DOHH2 (cell line): ENCODE results near the gene SYNE1.

Experiments
- H3F3A ChIP-seq: fragments of 200-600 bp; sonication (generic), shearing (Covaris generic); 2 replicates; pipeline ENCODE4 v1.6.0; 2016; ENCODE audit warnings: antibody characterized with exemption, mild to moderate bottlenecking; ENCODE audit not compliant: control insufficient read depth, insufficient read depth
- H3K27ac ChIP-seq: fragments of 200-600 bp; sonication (generic); 2 replicates; pipeline ENCODE4 v1.5.1; 2014; ENCODE audit warnings: low read depth, mild to moderate bottlenecking, low read length, moderate library complexity
- H3K27me3 ChIP-seq: fragments of 200-600 bp; sonication (generic); 2 replicates; pipeline ENCODE4 v1.6.1; 2014; ENCODE audit warnings: mild to moderate bottlenecking, low read length, mixed read lengths; ENCODE audit not compliant: control insufficient read depth
- H3K36me3 ChIP-seq: fragments of 200-600 bp; sonication (generic); 2 replicates; pipeline ENCODE4 v1.6.1; 2014; ENCODE audit warnings: mild to moderate bottlenecking, low read length, moderate library complexity, mixed read lengths; ENCODE audit not compliant: control insufficient read depth
- H3K4me1 ChIP-seq: fragments of 200-600 bp; sonication (generic); 2 replicates; pipeline ENCODE4 v1.6.1; 2014; ENCODE audit warnings: mild to moderate bottlenecking, low read length, mixed read lengths; ENCODE audit not compliant: control insufficient read depth
- H3K4me2 ChIP-seq: fragments of 200-600 bp; sonication (generic); 2 replicates; pipeline ENCODE4 v1.6.0; 2014; ENCODE audit warnings: mild to moderate bottlenecking, low read length, moderate library complexity
- H3K4me3 ChIP-seq: fragments of 200-600 bp; sonication (generic); 2 replicates; pipeline ENCODE4 v1.5.1; 2014; ENCODE audit warnings: mild to moderate bottlenecking, low read length, mixed read lengths
- H3K79me2 ChIP-seq: fragments of 200-600 bp; sonication (generic); 2 replicates; pipeline ENCODE4 v1.6.1; 2014; ENCODE audit warnings: mild to moderate bottlenecking, low read length, mixed read lengths; ENCODE audit not compliant: control insufficient read depth
- H3K9me2 ChIP-seq: fragments of 200-600 bp; sonication (generic); replicated peaks from 2 replicates; pipeline ENCODE4 v1.6.1; 2014; ENCODE audit warnings: mild to moderate bottlenecking, low read length, mixed read lengths; ENCODE audit not compliant: control insufficient read depth
- H3K9me3 ChIP-seq: fragments of 200-600 bp; sonication (generic); 2 replicates; pipeline ENCODE4 v1.6.1; 2014; ENCODE audit warnings: antibody characterized with exemption, low read length, mixed read lengths; ENCODE audit not compliant: control insufficient read depth, insufficient read depth
- H4K20me1 ChIP-seq: fragments of 200-600 bp; sonication (generic); 2 replicates; pipeline ENCODE4 v1.6.0; 2014; ENCODE audit warnings: low read depth, mild to moderate bottlenecking, antibody characterized with exemption, low read length, moderate library complexity; ENCODE audit not compliant: control insufficient read depth, insufficient read depth
- EZH2phosphoT487 ChIP-seq: fragments of 200-600 bp; sonication (generic); IDR thresholded peaks from 2 replicates; pipeline ENCODE4 v1.6.1; 2017; ENCODE audit warnings: borderline replicate concordance, mild to moderate bottlenecking, antibody characterized with exemption, low read length, moderate library complexity, mixed read lengths
- TF ChIP-seq, protein P1 (sequence below): fragments of 200-600 bp; sonication (generic); IDR thresholded peaks from one replicate; pipeline ENCODE4 v1.5.1; 2014; ENCODE audit warnings: antibody characterized with exemption, mild to moderate bottlenecking, low read depth, low read length; ENCODE audit not compliant: poor library complexity, severe bottlenecking

Gene SYNE1

DNA sequence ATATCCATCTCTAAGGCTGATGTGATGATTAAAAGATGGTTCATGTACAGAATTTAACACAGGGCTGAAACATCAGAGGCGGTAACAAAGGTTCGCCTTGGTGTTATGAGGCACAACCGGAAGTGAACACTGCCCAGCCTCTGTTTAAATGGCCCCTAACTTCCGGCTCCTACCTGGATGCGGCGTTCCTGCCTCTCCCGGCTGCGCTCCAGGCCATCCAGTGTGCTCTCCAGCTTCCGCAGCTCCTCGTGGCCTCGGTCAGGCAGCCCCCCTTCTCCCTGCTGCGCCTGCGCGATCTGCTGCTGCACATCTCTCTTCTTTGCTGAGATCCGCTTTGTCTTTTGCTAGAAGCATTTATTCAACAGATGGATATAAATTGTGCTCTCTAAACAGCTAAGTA, 195.3 kb downstream of the SYNE1 start:
- Histone ChIP-seq H3K9me3 (no peaks in the 10 kb centered on the region), H3K79me2 (no peaks in the 10 kb centered on the region), H3K27ac (no peak overlapping the region), H3K4me3 (no peak overlapping the region), H3K4me1 (no peaks in the 10 kb centered on the region), H3K36me3 (no peaks in the 10 kb centered on the region), H4K20me1 (no peaks in the 10 kb centered on the region), H3K27me3 (no peaks in the 10 kb centered on the region), H3K9me2 (no peaks in the 10 kb centered on the region), H3K4me2 (no peak overlapping the region), H3F3A (no peaks in the 10 kb centered on the region)
- no peak for TF ChIP-seq EZH2phosphoT487
- TF ChIP-seq, protein P1, sequence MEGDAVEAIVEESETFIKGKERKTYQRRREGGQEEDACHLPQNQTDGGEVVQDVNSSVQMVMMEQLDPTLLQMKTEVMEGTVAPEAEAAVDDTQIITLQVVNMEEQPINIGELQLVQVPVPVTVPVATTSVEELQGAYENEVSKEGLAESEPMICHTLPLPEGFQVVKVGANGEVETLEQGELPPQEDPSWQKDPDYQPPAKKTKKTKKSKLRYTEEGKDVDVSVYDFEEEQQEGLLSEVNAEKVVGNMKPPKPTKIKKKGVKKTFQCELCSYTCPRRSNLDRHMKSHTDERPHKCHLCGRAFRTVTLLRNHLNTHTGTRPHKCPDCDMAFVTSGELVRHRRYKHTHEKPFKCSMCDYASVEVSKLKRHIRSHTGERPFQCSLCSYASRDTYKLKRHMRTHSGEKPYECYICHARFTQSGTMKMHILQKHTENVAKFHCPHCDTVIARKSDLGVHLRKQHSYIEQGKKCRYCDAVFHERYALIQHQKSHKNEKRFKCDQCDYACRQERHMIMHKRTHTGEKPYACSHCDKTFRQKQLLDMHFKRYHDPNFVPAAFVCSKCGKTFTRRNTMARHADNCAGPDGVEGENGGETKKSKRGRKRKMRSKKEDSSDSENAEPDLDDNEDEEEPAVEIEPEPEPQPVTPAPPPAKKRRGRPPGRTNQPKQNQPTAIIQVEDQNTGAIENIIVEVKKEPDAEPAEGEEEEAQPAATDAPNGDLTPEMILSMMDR = no peak

DNA sequence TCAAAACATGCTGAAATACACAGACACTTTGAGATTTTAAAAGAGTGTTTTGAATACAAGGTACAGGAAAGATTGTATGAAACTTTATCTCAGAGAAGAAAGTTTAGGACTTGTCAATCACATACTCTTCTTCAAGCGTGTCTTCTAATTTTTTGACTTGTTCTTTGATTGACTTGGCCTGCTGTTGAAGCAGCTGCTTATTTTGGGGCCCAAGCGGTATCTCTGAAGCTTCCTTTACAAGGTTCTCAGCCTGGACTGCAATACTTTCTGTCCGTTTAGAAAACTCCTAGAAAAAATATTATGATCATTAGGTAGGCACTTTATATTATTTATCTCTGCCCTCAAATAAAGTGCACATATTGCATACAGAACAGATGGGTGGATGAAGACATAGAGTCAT, 201.3 kb downstream of the SYNE1 start:
- no peaks in the 10 kb centered on the region for H3K36me3 ChIP-seq
- no peaks in the 10 kb centered on the region for H4K20me1 ChIP-seq
- no peaks in the 10 kb centered on the region for H3K9me3 ChIP-seq
- TF ChIP-seq, protein P1 = no peak
- TF ChIP-seq EZH2phosphoT487 = no peak
- no peak overlapping the region for H3K4me2 ChIP-seq
- H3F3A ChIP-seq = no peaks in the 10 kb centered on the region
- H3K4me3 ChIP-seq = no peak overlapping the region
- H3K27me3 ChIP-seq = no peaks in the 10 kb centered on the region
- H3K9me2 ChIP-seq = no peaks in the 10 kb centered on the region
- no peak overlapping the region for H3K27ac ChIP-seq
- no peaks in the 10 kb centered on the region for H3K4me1 ChIP-seq
- H3K79me2 ChIP-seq = no peaks in the 10 kb centered on the region

- H4K20me1 ChIP-seq = no peaks in the 10 kb centered on the region
- H3K27ac ChIP-seq = no peak overlapping the region
- TF ChIP-seq, protein P1 = no peak
- TF ChIP-seq EZH2phosphoT487 = no peak
- no peak overlapping the region for H3K4me3 ChIP-seq
- H3K9me2 ChIP-seq = no peaks in the 10 kb centered on the region
- no peaks in the 10 kb centered on the region for H3K4me1 ChIP-seq
- H3K9me3 ChIP-seq = no peaks in the 10 kb centered on the region
- no peaks in the 10 kb centered on the region for H3F3A ChIP-seq
- no peak overlapping the region for H3K4me2 ChIP-seq
- peaks cover 6% of the 10 kb centered on the region; the same call in 1 of the 2 replicates for H3K27me3 ChIP-seq
- no peaks in the 10 kb centered on the region for H3K79me2 ChIP-seq
- H3K36me3 ChIP-seq = no peaks in the 10 kb centered on the region
Measured at GRCh38 chr6:152432758-152433157, 204.4 kb downstream of the SYNE1 start.

DNA sequence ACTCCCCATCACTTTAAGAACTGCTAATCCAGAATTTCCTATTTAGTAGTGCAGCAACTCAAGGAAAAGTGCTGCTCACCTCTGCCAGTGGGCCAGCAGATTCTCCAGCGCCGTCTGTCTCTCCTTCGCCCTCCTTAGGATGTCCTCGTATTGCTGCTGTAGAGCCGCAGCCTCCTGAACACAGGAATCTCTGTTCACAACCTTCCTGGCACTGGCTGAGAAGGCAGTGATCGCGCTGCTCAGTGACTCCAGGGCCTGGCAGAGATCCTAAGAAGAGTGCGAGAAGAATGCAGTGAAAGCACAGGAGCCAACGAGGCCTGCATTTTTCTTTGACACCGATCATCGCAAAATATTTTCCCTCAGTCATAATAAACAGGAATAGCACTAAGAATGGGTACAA, 209.0 kb downstream of the SYNE1 start:
- Histone ChIP-seq H3F3A (no peaks in the 10 kb centered on the region), H3K4me2 (no peak overlapping the region), H3K27ac (no peak overlapping the region), H4K20me1 (no peaks in the 10 kb centered on the region), H3K27me3 (peaks cover 12% of the 10 kb centered on the region), H3K9me3 (no peaks in the 10 kb centered on the region), H3K4me1 (no peaks in the 10 kb centered on the region), H3K36me3 (no peaks in the 10 kb centered on the region), H3K9me2 (no peaks in the 10 kb centered on the region), H3K79me2 (no peaks in the 10 kb centered on the region), H3K4me3 (no peak overlapping the region)
- TF ChIP-seq EZH2phosphoT487 = no peak
- TF ChIP-seq, protein P1 = no peak
